ENCODE data around the gene EFHD2.
"Not testable (repeated sequence)": the region's sequence is repeated elsewhere in the genome, so short reads cannot be mapped to it uniquely, and the experiment has no call there.

Gene EFHD2

DNA sequence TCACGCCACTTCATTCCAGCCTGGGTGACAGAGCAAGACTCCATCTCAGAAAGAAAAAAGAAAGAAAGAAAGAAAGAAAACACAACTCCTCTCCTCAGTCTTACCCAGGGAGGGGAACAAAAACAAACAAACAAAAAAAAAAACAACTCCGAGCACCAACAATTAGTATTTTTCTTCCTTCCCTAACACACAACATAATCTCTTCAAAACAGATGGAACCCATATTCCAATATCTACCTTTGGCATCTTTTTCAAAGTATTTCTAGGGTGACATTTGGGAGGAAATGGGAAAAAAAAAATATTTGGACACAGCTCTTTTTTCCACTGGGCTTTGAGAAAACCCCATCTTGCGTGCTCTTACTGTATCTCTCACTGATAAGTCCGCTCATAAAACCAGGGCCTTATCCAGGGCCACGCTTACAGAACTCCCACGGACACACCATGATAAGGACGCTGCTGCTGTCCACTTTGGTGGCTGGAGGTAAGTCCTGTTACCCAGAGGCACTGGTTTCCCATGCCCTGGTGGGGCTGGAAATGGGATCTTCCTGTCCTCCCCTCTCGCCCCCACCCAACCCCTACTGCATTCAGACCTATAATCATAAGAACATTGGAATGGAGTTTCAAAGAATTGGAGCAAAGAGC, 46.7 kb downstream of the EFHD2 start, which contains the start of gene CELA2A:
TSS of gene CELA2A (plus strand) at position 420 of the 642 bp plus-strand sequence. CDS start at position 442, 22 bp downstream.
- DNase-seq = no peak

DNA sequence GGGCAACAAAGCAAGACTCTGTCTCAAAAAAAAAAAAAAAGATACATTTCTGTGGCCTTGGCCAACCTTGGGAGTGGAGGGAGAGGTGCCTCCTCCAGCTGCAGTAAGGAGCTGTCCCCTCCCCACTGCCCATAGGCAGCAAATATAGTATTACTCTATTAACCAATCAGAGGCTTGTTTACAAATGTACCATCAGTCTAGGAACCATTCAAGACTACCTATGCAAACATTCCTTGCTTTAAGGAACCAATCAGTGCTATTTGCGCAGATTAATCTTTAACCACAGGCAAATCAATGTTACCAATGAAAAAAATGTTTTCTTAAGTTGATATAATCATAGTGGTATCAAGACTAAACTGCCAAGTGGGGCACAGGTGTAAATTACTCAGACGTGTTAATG, 47.9 kb downstream of the EFHD2 start:
- DNase-seq = no peak

DNA sequence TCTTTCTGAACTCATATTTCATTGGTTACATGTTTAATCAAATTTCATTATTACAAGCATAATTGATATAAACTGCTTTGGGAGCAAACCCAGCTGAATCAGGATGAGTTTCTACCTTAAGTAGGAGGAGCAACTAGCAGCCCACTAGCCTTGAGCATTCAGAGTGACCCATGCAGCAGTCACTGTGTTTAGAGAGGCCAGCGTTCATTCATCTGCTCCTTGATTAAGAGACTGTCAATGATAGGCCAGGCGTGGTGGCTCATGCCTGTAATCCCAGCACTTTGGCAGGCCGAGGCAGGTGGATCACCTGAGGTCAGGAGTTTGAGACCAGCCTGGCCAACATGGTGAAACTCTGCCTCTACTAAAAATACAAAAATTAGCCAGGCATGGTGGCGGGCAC, 48.7 kb downstream of the EFHD2 start:
- DNase-seq = not testable (repeated sequence)

DNA sequence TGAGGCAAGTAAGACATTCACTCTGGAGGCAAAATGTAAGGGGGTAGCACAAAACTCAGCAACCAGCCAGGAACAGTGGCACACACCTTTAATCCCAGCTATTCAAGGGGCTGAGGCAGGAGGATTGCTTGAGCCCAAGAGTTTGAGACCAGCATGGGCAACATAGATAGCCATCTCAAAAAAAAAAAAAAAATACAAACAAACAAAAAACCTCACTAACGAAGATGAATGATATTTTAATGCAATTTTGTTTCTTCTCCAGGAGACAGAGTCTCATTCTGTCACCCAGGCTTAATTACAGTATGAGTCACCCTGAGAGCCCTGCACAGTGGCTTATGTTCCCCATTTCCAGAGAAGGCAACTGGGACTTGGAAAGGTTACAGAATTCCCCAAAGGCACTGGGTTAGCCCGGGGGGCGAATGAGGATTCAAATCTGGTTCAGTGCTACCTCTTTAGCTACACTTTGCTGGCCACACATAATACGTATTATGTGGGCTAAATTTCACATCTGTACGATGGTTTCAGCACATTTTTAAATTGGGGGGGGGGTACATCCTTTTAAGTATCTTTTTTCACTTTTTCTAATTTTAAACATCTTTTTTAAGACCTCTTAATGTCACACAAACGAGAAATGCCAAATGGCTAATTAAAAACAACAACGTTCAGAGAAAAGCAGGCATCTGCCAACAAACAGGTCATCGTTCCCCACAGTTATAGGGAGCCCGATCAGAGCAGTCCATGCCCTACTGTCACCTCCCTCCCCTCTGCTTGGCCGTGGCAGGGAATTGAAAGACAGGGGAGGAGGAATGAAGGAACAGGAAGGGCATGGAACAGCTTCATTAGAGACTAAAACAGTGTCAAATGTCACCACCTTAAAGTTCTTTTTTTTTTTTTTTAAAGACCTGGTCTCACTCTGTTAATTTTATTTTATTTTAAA, 50.4 kb downstream of the EFHD2 start:
- DNase-seq = no peak

DNA sequence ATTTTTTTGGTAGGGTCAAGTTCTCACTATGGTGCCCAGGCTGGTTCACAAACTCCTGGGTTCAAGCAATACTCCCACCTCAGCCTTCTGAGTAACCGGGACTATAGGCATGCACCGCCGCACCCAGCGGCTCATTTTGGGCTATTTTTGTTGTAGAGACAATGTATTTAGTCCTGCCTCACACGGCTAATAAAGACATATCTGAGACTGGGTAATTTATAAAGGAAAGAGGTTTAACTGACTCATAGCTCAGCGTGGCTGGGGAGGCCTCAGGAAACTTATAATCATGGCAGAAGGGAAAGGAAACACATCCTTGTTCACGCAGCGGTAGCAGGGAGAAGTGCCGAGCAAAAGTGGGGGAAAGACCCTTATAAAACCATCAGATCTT, 51.0 kb downstream of the EFHD2 start:
- no peak for DNase-seq

DNA sequence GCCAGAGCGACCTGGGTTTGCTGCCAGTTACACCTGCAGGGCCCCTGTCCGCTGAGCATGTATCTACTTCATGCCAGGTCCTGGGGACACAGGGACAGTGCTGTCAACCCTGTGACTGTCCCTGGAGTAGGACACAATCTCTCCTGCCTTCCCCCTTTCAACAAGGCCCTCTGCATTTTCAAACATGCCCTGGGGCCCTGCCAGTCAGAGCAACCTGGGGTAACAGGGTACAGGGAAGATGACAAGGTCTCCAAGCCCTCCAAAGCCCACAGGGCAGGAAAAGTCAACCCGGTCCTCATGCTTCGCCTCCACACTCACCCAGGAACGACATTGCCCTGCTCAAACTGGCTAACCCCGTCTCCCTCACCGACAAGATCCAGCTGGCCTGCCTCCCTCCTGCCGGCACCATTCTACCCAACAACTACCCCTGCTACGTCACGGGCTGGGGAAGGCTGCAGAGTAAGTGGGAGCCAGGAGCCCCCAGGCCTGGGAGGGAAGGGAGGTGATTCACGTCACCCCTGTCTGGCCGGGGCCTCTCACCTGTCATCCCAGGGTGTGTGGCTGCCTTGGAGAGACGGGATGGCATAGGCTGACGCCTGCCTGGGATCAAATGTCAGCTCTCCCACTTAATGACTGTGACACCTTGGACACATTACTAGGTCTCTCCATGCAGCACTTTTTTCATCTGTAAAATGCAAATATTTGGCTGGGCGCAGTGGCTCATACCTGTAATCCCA, 53.5 kb downstream of the EFHD2 start:
- peak; percentile 27 for DNase-seq

DNA sequence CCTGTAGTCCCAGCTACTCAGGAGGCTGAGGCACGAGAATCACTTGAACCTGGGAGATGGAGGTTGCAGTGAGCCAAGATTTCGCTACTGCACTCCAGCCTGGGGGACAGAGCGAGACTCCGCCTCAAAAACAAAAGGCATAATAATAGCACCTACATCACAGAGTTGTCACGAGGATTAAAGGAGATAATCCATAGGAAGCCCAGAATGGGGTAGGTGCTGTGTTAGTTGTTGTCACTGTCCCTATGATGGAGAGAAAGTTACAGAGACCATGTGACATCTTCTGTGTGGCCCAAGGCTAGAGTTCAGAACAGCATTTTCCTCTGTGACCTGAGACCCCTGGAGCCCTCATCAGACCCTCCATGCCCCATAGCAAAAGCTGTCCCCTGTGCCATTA, 54.2 kb downstream of the EFHD2 start:
- DNase-seq = not testable (repeated sequence)

DNA sequence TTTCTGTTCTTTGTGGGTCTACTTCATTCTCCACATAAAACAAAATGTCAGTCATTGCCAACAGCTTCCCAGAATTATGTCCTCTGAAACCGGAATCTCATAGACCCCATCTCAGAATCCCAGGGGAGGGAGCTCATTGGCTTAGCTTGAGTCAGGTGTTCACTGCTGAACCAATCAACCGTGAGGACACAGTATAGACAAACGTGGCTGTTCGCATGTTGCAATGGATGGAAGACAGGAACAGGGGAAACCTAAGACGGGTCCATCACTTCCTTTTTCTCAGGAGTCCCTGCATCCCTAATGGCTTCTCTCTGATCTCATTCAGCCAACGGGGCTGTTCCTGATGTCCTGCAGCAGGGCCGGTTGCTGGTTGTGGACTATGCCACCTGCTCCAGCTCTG, 56.0 kb downstream of the EFHD2 start:
- no peak for DNase-seq

DNA sequence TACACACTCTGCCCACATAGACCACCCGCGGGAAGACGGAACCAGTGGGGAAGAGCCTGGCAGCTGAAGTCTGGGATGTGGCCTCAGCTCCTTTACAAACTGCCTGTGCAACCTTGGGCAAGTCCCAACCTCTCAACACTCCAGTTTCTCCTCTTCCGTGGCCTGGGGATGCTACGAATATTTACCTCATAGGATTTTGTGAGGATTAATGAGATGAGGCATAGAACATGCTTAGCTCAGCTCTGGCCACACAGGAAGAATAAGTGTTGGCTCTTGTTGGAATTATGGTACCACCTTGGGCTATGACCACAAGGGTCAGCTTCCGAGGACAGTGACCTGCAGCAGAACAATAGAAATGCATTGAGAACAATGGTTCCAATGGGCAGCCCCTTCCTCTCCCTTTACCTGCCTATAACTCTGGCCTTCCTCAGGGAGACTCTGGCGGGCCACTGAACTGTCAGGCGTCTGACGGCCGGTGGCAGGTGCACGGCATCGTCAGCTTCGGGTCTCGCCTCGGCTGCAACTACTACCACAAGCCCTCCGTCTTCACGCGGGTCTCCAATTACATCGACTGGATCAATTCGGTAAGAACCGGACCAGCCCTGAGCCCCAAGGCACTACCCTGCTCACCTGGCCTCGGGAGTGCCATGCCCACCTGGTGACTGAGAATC, 57.4 kb downstream of the EFHD2 start:
- not testable (repeated sequence) for DNase-seq

DNA sequence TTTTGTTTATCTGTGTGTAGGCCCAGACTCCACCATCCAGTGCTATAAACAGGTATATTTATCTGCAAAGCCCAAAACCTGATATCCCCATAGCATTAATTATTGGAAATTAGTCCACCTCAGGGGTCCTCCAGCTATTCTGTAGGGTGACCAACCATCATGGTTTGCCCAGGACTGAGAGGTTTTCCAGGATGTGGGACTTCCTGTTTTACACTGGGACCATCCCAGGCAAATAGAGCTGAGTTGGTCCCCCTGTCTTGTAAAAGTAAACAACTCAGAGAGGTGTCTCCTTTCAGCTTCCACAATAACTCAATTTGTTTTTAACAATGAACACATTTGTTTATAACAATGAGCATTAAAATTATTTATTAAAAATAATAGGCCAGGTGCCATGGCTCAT, 58.5 kb downstream of the EFHD2 start:
- DNase-seq = no peak

DNA sequence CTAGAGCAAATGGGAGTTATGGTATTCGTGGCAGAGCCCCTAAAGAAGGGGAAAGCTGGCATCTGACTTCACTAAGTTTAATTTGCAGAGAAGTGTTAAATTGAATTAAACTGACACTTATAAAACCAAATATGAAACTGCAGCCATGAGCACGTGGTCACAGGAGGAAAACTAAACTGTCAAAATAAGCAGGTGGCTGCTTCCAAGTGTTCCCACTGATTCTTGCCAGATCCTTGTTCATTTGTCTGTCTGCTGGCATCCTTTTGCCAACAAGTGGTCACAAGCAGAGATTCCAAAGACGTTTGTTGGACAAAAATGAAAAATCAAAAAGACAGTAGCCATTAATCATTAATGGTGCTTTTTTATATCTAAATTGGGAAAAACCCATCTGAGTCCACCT, 59.7 kb downstream of the EFHD2 start:
- no peak for DNase-seq

DNA sequence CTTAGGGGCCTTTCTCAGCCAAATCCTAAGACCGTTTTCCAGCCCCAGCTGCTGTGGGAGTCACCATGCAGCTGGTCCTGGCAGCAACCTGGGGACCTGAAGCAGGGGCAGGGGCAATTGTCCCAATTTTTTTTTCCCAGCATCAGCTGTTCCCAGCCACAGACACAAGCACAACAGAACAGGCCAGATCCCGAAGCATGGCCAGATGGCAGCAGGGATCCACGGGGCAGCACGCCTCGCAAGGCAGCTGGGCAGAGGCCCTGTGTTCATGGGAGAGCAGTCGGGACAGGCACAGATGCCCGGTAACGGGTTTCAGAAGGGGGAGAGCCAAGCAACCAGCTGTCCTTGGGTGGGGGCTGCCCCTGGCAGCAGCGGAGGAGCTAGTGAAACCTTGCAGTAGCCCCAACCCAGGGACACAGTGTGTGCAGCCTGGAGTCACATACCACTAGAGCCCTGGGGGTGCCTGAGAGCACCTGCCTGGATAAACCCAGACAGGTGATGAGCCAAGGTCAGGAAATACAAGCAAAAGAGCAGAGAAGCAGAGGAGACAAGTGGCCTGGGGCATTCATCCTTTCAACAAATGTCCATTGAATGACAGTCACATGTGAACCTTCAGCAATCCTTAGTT, 60.2 kb downstream of the EFHD2 start:
- DNase-seq = not testable (repeated sequence)

DNA sequence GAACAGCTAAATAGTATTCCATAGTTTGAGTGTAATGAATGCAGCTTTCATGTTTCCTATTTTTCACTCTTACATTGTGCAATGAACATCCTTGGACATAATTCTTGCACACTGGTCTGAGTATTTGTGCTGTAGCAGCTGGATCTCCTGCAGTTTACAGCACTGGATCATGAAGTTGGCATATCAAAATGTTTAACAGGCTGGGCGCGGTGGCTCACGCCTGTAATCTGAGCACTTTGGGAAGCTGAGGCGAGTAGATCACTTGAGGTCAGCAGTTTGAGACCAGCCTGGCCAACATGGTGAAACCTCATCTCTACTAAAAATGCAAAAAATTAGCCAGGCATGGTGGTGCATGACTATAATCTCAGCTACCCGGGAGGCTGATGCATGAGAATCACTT, 61.4 kb downstream of the EFHD2 start:
- DNase-seq = not testable (repeated sequence)

DNA sequence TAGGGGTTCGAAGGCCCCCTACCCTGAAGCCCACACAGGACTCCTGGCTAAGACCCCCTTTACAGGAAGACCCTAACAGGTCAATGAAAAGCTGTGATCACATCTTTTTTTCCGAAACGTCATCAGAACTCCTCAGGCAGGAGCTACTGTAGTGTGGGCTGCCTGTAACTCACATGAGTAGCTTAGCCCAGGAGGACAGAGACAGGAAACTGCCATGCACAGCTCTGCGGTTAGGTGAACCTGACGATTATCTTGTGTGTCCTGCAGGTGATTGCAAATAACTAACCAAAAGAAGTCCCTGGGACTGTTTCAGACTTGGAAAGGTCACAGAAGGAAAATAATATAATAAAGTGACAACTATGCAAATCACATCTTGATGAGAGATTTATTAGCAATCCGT, 62.0 kb downstream of the EFHD2 start:
- DNase-seq = not testable (repeated sequence)

DNA sequence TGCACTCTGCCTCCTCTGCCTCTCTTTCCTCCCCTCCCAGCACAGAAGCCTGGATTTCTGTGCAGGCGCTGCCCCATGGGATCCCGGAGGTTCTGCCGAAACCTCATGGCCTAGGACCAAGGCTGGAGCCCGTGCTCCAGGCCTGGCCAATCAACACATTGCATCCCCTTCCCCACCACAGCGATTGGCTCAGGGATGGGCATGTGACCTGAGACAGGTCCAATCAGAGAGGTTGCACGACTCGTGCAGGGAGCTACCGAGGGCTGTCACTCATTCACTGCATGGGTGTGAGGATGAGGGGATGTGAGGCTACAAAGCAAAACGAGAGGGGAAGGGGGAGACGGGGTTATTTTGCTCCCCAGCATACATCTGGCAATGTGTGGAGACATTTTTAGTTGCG, 62.9 kb downstream of the EFHD2 start:
- no peak for DNase-seq

DNA sequence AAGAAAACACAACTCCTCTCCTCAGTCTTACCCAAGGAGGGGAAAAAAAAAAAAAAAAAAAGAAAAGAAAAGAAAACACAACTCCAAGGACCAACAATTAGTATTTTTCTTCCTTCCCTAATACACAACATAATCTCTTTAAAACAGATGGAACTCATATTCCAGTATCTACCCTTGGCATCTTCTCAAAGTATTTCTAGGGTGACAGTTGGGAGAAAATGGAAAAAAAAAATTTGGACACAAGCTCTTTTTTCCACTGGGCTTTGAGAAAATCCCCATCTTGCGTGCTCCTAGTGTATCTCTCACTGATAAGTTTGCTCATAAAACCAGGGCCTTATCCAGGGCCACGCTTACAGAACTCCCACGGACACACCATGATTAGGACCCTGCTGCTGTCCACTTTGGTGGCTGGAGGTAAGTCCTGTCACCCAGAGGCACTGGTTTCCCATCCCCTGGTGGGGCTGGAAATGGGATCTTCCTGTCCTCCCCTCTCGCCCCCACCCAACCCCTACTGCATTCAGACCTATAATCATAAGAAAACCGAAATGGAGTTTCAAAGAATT, 66.1 kb downstream of the EFHD2 start, which contains the start of gene CELA2B:
TSS of gene CELA2B (plus strand) at position 353 of the 563 bp plus-strand sequence. CDS start at position 375, 22 bp downstream.
- DNase-seq = no peak

DNA sequence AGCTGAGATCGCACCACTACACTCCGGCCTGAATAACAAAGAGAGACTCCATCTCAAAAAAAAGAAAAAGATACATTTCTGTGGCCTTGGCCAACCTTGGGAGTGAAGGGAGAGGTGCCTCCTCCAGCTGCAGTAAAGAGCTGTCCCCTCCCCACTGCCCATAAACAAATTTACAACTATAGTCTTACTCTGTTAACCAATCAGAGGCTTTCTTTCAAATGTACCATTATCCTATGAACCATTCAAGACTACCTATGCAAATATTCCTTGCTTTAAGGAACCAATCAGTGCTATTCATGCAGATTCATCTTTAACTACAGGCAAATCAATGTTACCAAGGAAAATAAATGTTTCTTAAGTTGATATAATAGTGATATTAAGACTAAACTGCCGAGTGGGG, 67.2 kb downstream of the EFHD2 start:
- DNase-seq = no peak

DNA sequence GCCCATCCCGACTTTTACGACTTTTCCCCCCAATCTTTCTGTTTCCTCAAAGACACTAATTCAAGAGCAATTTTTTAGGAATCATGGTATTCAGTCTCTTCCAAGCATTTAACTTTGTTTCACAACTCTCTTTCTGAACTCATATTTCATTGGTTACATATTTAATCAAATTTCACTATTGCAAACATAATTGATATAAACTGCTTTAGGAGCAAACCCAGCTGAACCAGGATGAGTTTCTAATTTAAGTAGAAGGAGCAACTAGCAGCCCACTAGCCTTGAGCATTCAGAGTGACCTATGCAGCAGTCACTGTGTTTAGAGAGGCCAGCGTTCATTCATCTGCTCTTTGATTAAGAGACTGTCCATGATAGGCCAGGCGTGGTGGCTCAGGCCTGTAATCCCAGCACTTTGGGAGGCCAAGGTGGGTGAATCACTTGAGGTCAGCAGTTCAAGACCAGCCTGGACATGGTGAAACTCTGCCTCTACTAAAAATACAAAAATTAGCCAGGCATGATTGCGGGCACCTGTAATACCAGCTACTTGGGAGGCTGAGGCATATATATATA, 68.0 kb downstream of the EFHD2 start:
- no peak for DNase-seq
